ENCODE data around the gene IL1B. TPM values are rescaled to one million over a fixed set of nuclear protein-coding genes. Genes with fewer than 3 reads are reported as not detected.
A peak's percentile ranks its signal among the peaks of the same experiment; 100 is the strongest.
"Not testable (repeated sequence)": the region's sequence is repeated elsewhere in the genome, so short reads cannot be mapped to it uniquely, and the experiment has no call there.

Gene IL1B
- total RNA-seq, 6 donors from 2014 or later, result 0.59 to 27.4 (median 9.6) TPM

DNA sequence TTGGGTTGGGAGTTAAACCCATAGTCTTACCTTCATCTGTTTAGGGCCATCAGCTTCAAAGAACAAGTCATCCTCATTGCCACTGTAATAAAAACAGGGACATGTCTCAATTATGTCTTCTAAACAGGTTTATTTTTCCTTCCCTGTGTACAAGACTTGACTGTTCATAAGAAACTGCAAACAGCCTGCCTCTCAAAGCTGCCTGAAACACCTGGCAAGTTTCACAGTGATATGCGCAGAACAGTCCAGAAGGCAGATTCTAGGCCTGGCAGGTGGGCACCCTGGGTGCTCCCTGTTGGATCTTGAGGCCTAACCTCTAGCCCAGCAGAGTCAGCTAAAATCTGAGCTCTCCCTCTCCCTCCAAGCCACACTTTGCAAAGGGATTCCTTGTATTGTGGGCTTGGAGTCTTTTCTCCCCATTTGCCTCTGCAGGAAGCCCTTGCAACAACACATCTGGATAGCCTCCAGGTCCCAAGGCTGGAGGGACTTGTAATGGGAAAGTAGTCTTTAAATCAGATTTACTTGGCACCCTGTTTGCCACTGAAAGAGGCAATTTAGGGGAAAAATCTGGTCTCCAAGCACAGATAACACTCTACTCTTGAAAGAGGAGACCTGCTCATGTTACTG lies 930 bp downstream of the IL1B start:
- no peaks in the 10 kb centered on the region for H3K9me3 ChIP-seq
- DNase-seq (no peak), ATAC-seq (ENCODE audit: low FRiP score in 2 of 2) (no peak)
- H3K27ac ChIP-seq, result peak overlapping the region in 1 of 4 donors; percentile 62
- WGBS, 2 donors, result 67 to 94% methylated on average over 1 of the region's 1 CpG
- peak overlapping the region in 2 of 4 donors; percentile 3 to 33 for H3K4me3 ChIP-seq
- peaks cover 0 to 29% (median 12%) of the 10 kb centered on the region in 4 donors for H3K4me1 ChIP-seq
- TF ChIP-seq POLR2AphosphoS5 (IDR thresholded peaks at IDR 0.05) (no peak), POLR2A (IDR thresholded peaks at IDR 0.05) (no peak)
- TF ChIP-seq, protein P1, sequence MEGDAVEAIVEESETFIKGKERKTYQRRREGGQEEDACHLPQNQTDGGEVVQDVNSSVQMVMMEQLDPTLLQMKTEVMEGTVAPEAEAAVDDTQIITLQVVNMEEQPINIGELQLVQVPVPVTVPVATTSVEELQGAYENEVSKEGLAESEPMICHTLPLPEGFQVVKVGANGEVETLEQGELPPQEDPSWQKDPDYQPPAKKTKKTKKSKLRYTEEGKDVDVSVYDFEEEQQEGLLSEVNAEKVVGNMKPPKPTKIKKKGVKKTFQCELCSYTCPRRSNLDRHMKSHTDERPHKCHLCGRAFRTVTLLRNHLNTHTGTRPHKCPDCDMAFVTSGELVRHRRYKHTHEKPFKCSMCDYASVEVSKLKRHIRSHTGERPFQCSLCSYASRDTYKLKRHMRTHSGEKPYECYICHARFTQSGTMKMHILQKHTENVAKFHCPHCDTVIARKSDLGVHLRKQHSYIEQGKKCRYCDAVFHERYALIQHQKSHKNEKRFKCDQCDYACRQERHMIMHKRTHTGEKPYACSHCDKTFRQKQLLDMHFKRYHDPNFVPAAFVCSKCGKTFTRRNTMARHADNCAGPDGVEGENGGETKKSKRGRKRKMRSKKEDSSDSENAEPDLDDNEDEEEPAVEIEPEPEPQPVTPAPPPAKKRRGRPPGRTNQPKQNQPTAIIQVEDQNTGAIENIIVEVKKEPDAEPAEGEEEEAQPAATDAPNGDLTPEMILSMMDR (IDR thresholded peaks at IDR 0.05), result no peak
- H3K27me3 ChIP-seq, result no peaks in the 10 kb centered on the region
- no peaks in the 10 kb centered on the region for H3K36me3 ChIP-seq

DNA sequence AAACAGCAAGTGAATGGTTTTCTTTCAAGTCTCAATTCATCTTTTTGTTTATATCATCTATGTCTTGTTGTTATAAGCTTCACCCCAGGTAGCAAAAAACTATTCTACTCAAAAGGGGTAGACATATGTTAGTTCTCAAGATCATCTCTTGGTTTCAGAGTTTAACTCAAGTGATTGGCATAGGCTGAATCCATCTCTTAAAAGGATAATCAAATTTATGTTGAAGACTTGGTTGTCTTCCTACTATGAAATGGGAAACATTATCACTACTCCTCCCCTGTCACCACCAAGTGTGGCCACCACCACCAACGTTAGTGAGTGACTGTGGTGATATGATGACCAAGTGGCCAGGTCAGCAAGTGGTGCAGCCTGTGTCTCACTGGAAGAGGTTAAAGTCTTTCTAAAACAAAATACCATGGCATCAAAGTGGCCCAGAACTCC lies 1.5 kb downstream of the IL1B start:
- Histone ChIP-seq H3K9me3 (no peaks in the 10 kb centered on the region), H3K27me3 (no peaks in the 10 kb centered on the region), H3K4me3 (peak overlapping the region in 1 of 4 donors; percentile 33), H3K27ac (no peak overlapping the region), H3K36me3 (no peaks in the 10 kb centered on the region), H3K4me1 (peaks cover 0 to 26% (median 9%) of the 10 kb centered on the region in 4 donors)
- WGBS, 2 donors, result 40 to 76% methylated on average over 1 of the region's 1 CpG
- ATAC-seq (ENCODE audit: low FRiP score in 2 of 2) (no peak), DNase-seq (no peak)
- TF ChIP-seq, protein P1 (IDR thresholded peaks at IDR 0.05), result no peak
- TF ChIP-seq EP300 (IDR thresholded peaks at IDR 0.05), result no peak
- no peak for TF ChIP-seq POLR2A (IDR thresholded peaks at IDR 0.05)
- TF ChIP-seq POLR2AphosphoS5 (IDR thresholded peaks at IDR 0.05), result no peak

DNA sequence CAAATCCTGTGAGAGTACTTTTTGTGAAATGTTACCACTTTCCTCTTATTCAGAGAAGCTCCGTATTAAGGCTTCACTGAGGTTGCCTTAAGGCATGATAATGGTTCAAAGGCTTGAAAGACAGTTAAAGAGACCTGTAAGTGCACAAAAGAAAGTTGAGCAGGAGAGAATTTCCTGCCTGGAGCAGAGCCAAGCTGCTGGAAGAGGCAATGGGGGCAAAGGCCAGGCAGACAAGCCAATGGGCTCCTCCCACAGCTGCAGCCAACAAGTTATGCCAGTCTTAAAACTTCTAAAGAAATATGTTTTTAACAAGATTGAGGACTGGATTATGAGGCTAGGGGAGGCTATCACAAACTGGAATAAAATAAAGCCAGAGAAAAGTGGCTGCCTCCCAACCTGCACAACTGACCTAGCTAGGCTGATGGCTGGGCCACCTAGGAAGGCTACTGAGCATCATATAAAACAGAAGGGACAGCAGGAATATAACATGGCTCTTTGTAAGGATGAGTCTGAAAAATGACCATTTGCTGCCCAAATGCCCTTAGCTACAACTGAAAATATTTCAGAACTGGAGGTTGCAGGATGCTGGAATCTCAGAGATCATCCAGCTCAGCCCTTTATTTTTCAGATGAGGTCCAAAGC lies 2.1 kb downstream of the IL1B start:
- DNase-seq, result no peak
- no peaks in the 10 kb centered on the region for H3K36me3 ChIP-seq
- no peak overlapping the region for H3K27ac ChIP-seq
- TF ChIP-seq POLR2A (IDR thresholded peaks at IDR 0.05), result no peak
- TF ChIP-seq EP300 (IDR thresholded peaks at IDR 0.05), result no peak
- no peak for TF ChIP-seq POLR2AphosphoS5 (IDR thresholded peaks at IDR 0.05)
- ATAC-seq (ENCODE audit: low FRiP score in 2 of 2), result no peak
- H3K4me3 ChIP-seq, result peak overlapping the region in 1 of 4 donors; percentile 33
- H3K4me1 ChIP-seq, result peaks cover 0 to 25% (median 9%) of the 10 kb centered on the region in 4 donors
- H3K27me3 ChIP-seq, result no peaks in the 10 kb centered on the region
- WGBS, 2 donors, result 50 to 73% methylated on average over 1 of the region's 1 CpG
- H3K9me3 ChIP-seq, result no peaks in the 10 kb centered on the region

DNA sequence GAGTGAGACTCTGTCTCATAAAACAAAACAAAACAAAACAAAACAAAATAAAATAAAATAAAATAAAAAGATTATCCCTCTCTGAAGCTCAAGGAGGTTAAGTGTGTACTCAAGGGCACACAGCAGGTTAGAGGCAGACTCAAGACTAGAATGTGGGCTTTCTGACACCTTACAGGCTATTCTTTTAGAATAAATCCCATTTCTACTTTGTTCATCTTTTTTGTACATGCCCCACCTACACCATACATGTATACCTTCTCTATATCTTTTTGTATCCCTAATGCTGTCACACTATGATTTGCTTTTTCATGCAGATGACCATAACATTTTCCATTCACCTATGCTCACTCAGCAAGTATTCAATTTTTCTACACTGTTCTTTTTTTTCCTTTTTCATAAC lies 2.6 kb downstream of the IL1B start:
- DNase-seq (no peak), ATAC-seq (ENCODE audit: low FRiP score in 2 of 2) (no peak)
- H3K27ac ChIP-seq, result no peak overlapping the region
- TF ChIP-seq, protein P1 (IDR thresholded peaks at IDR 0.05), result no peak
- TF ChIP-seq EP300 (IDR thresholded peaks at IDR 0.05) (no peak), POLR2A (IDR thresholded peaks at IDR 0.05) (no peak), POLR2AphosphoS5 (IDR thresholded peaks at IDR 0.05) (no peak)
- H3K36me3 ChIP-seq, result no peaks in the 10 kb centered on the region
- H3K9me3 ChIP-seq, result no peaks in the 10 kb centered on the region
- peaks cover 0 to 25% (median 9%) of the 10 kb centered on the region in 4 donors for H3K4me1 ChIP-seq
- H3K4me3 ChIP-seq, result peak overlapping the region in 1 of 4 donors; percentile 33
- no peaks in the 10 kb centered on the region for H3K27me3 ChIP-seq

DNA sequence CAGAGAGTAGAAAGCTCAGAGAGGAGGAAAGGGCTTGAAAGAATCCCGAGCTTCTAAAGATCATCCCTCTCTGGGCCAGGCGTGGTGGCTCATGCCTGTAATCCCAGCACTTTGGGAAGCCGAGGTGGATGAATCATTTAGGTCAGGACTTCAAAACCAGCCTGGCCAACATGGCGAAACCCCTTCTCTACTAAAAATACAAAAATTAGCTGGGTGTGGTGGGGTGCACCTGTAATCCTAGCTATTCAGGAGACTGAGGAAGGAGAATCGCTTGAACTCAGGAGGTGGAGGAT lies 3.0 kb downstream of the IL1B start:
- H3K9me3 ChIP-seq; H3K27me3 ChIP-seq; H3K36me3 ChIP-seq; ATAC-seq (ENCODE audit: low FRiP score in 2 of 2); H3K27ac ChIP-seq; H3K4me3 ChIP-seq; DNase-seq: not testable (repeated sequence)
- H3K4me1 ChIP-seq, result peaks cover 0 to 25% (median 9%) of the 10 kb centered on the region in 4 donors
- 87 to 91% methylated on average over 5 of the region's 5 CpGs for WGBS, 2 donors

Measured in upper lobe of left lung (tissue), 6 donors.